ENCODE data around the gene TP53I11.

GRCh38 chr11:44986315-44986714, 35.6 kb upstream of the TP53I11 start:
- TF ChIP-seq, protein P1, sequence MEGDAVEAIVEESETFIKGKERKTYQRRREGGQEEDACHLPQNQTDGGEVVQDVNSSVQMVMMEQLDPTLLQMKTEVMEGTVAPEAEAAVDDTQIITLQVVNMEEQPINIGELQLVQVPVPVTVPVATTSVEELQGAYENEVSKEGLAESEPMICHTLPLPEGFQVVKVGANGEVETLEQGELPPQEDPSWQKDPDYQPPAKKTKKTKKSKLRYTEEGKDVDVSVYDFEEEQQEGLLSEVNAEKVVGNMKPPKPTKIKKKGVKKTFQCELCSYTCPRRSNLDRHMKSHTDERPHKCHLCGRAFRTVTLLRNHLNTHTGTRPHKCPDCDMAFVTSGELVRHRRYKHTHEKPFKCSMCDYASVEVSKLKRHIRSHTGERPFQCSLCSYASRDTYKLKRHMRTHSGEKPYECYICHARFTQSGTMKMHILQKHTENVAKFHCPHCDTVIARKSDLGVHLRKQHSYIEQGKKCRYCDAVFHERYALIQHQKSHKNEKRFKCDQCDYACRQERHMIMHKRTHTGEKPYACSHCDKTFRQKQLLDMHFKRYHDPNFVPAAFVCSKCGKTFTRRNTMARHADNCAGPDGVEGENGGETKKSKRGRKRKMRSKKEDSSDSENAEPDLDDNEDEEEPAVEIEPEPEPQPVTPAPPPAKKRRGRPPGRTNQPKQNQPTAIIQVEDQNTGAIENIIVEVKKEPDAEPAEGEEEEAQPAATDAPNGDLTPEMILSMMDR (IDR thresholded peaks at IDR 0.05), result no peak
- TF ChIP-seq POLR2A (IDR thresholded peaks at IDR 0.05), result no peak

Data from lower leg skin (tissue), 3 donors.